ENCODE results near the gene CMSS1.

The CMSS1 gene

GRCh38 chr3:99990179-99990578 is 172.5 kb downstream of the CMSS1 start:
- no peak for DNase-seq (ENCODE audit: low read depth, low spot score)

- DNase-seq (ENCODE audit: low read depth, low spot score): no peak
Measured at GRCh38 chr3:99997293-99997692, 179.6 kb downstream of the CMSS1 start.

- no peak for DNase-seq (ENCODE audit: low read depth, low spot score)
Measured at GRCh38 chr3:99999536-99999935, 181.9 kb downstream of the CMSS1 start.

- no peak for DNase-seq (ENCODE audit: low read depth, low spot score)
Measured at GRCh38 chr3:100001083-100001482, 183.4 kb downstream of the CMSS1 start.

GRCh38 chr3:100001526-100002270 is 184.0 kb downstream of the CMSS1 start:
- DNase-seq (ENCODE audit: low read depth, low spot score): no peak

- DNase-seq (ENCODE audit: low read depth, low spot score): no peak
Measured at GRCh38 chr3:100002599-100003350, 185.1 kb downstream of the CMSS1 start.

GRCh38 chr3:100003609-100004503 is 186.2 kb downstream of the CMSS1 start:
- DNase-seq (ENCODE audit: low read depth, low spot score): no peak

GRCh38 chr3:100004931-100005330 is 187.3 kb downstream of the CMSS1 start:
- DNase-seq (ENCODE audit: low read depth, low spot score): no peak

- DNase-seq (ENCODE audit: low read depth, low spot score): no peak
Measured at GRCh38 chr3:100005665-100006393, 188.2 kb downstream of the CMSS1 start.

- no peak for DNase-seq (ENCODE audit: low read depth, low spot score)
Measured at GRCh38 chr3:100006570-100007271, 189.1 kb downstream of the CMSS1 start.

GRCh38 chr3:100007313-100007712 is 189.7 kb downstream of the CMSS1 start:
- no peak for DNase-seq (ENCODE audit: low read depth, low spot score)

GRCh38 chr3:100008081-100008698 is 190.5 kb downstream of the CMSS1 start:
- DNase-seq (ENCODE audit: low read depth, low spot score): no peak

GRCh38 chr3:100009276-100010086 is 191.8 kb downstream of the CMSS1 start:
- no peak for DNase-seq (ENCODE audit: low read depth, low spot score)

GRCh38 chr3:100010087-100010417 is 192.4 kb downstream of the CMSS1 start:
- DNase-seq (ENCODE audit: low read depth, low spot score): no peak

- DNase-seq (ENCODE audit: low read depth, low spot score): no peak
Measured at GRCh38 chr3:100018806-100019205, 201.1 kb downstream of the CMSS1 start.

- DNase-seq (ENCODE audit: low read depth, low spot score): no peak
Measured at GRCh38 chr3:100019719-100020118, 202.1 kb downstream of the CMSS1 start.

GRCh38 chr3:100020876-100021644 is 203.4 kb downstream of the CMSS1 start:
- no peak for DNase-seq (ENCODE audit: low read depth, low spot score)

- DNase-seq (ENCODE audit: low read depth, low spot score): no peak
Measured at GRCh38 chr3:100022506-100022905, 204.8 kb downstream of the CMSS1 start.

GRCh38 chr3:100023150-100023549 is 205.5 kb downstream of the CMSS1 start:
- DNase-seq (ENCODE audit: low read depth, low spot score): no peak

Measured in activated CD4-positive, CD25-positive, alpha-beta regulatory T cell treated with anti-CD3 and anti-CD28 coated beads, Interleukin-2, amount 50 U/mL, for 16 hours (primary cell).